Endodermal cell (in vitro differentiated cells): ENCODE measurements around the gene YKT6. TPM values are rescaled to one million over a fixed set of nuclear protein-coding genes. Genes with fewer than 3 reads are reported as not detected.

ENCODE experiments used
- DNase-seq: peaks from one replicate; pipeline ENCODE4 v3.0.0-alpha.2; 2017
- H3K27ac ChIP-seq: 2 replicates; pipeline ENCODE4 v1.5.1; 2013; ENCODE audit warnings: mild to moderate bottlenecking, low read depth, low read length, moderate library complexity
- H3K27me3 ChIP-seq: 2 replicates; pipeline ENCODE4 v1.6.1; 2013; ENCODE audit warnings: mild to moderate bottlenecking, low read length, moderate library complexity; ENCODE audit not compliant: insufficient read depth, control insufficient read depth, poor library complexity, severe bottlenecking
- H3K36me3 ChIP-seq: 2 replicates; pipeline ENCODE4 v1.7.0; 2013; ENCODE audit warnings: mild to moderate bottlenecking, low read length, moderate library complexity; ENCODE audit not compliant: control insufficient read depth, insufficient read depth
- H3K4me1 ChIP-seq: one replicate; pipeline ENCODE4 v1.7.0; 2013; ENCODE audit warnings: low read length; ENCODE audit not compliant: control insufficient read depth, insufficient read depth
- H3K4me3 ChIP-seq: 2 replicates; pipeline ENCODE4 v1.5.1; 2013; ENCODE audit warnings: mild to moderate bottlenecking, low read length, moderate library complexity
- H3K9ac ChIP-seq: 2 replicates; pipeline ENCODE4 v1.6.1; 2013; ENCODE audit warnings: mild to moderate bottlenecking, low read length, moderate library complexity; ENCODE audit not compliant: poor library complexity, severe bottlenecking; ENCODE audit errors: extremely low read depth
- H3K9me3 ChIP-seq: 2 replicates; pipeline ENCODE4 v1.6.1; 2013; ENCODE audit warnings: mild to moderate bottlenecking, low read length, moderate library complexity; ENCODE audit not compliant: control insufficient read depth
- H3K27ac Mint-ChIP-seq: 2 replicates; pipeline ENCODE4 v1.8.0; 2020; ENCODE audit warnings: mixed read lengths
- H3K27me3 Mint-ChIP-seq: 2 replicates; pipeline ENCODE4 v1.8.0; 2021; ENCODE audit warnings: mild to moderate bottlenecking, mixed read lengths; ENCODE audit not compliant: insufficient read depth
- H3K36me3 Mint-ChIP-seq: 2 replicates; pipeline ENCODE4 v1.8.0; 2020; ENCODE audit warnings: low read depth, mixed read lengths
- H3K4me1 Mint-ChIP-seq: 2 replicates; pipeline ENCODE4 v1.8.0; 2020; ENCODE audit warnings: mixed read lengths
- H3K4me3 Mint-ChIP-seq: 2 replicates; pipeline ENCODE4 v1.8.0; 2020; ENCODE audit warnings: mild to moderate bottlenecking, moderate library complexity, mixed read lengths
- H3K9me3 Mint-ChIP-seq: 2 replicates; pipeline ENCODE4 v1.8.0; 2020; ENCODE audit warnings: mild to moderate bottlenecking, mixed read lengths
- WGBS, 2 experiments: methylation state at CpG; one replicate each; pipeline versions ENCODE4 v1.1.5 to v1.1.7; 2013; ENCODE audit warnings: missing lambda C conversion rate in 2 of 2, mixed read lengths in 1 of 2; ENCODE audit not compliant: insufficient coverage in 1 of 2, insufficient read length in 1 of 2; 5-methylcytosine and 5-hydroxymethylcytosine counted together
- long read RNA-seq, 4 experiments: library from polyadenylated mRNA in 2 of 4; library from RNA in 1 of 4; library from capped mRNA in 1 of 4; stranded (forward) in 3 of 4; unstranded in 1 of 4; transcript quantifications; one replicate each; pipeline ENCODE4 v2.0.0, GENCODE V29; 2020 to 2021; ENCODE audit warnings: inconsistent platforms in 1 of 4
- polyA plus RNA-seq, 2 experiments: library from polyadenylated mRNA; stranded (reverse); fragments of 50-300 nt; gene quantifications; one replicate each; pipeline ENCODE4 v1.2.3, GENCODE V29; 2013
- total RNA-seq, 2 donors: library from RNA; stranded (reverse); fragmentation: NEBNext Ultra II Directional in 1 of 2; extraction: Animal tissue kit (Norgen Biotek cat#: 25700) in 1 of 2; gene quantifications; 2 replicates in 1 of 2; 3 replicates in 1 of 2; pipeline ENCODE4 v1.2.1, GENCODE V29; 2021
- TF ChIP-seq, protein P1 (sequence below): fragments of 200-600 bp; sonication (generic); conservative IDR thresholded peaks from 2 replicates; pipeline ENCODE4 v1.5.0; 2021; ENCODE audit warnings: antibody characterized with exemption, mild to moderate bottlenecking

YKT6 gene
- 100 to 1,000 TPM in 1 of 2 donors, 10 to 100 TPM in 1; 96.2 to 101 TPM for total RNA-seq
- 93.6 TPM for polyA plus RNA-seq (2013, experiment 1 of 2)
- 85.7 TPM for polyA plus RNA-seq (2013, experiment 2 of 2)
- long read RNA-seq, experiment 1, transcript YKT6-201 (7 exons, 2,696 nt), result major isoform, 18 of 44 reads
- long read RNA-seq, experiment 1, partial matches to known transcripts, result 21 of 44 reads
- long read RNA-seq, experiment 1, other reads (novel, unspliced or antisense), result 4 of 44 reads
- long read RNA-seq, experiment 2, transcript YKT6-201 (7 exons, 2,696 nt), result major isoform, 97 of 120 reads
- long read RNA-seq, experiment 2, partial matches to known transcripts, result 3 of 120 reads
- long read RNA-seq, experiment 2, other reads (novel, unspliced or antisense), result 14 of 120 reads
- long read RNA-seq, experiment 3, transcript YKT6-204 (8 exons, 1,085 nt), result minor isoform, 8 of 78 reads
- long read RNA-seq, experiment 3, transcript YKT6-201 (7 exons, 2,696 nt), result major isoform, 53 of 78 reads
- long read RNA-seq, experiment 3, partial matches to known transcripts, result 3 of 78 reads
- long read RNA-seq, experiment 3, other reads (novel, unspliced or antisense), result 12 of 78 reads
- long read RNA-seq, experiment 4, transcript YKT6-201 (7 exons, 2,696 nt), result major isoform, 6 of 98 reads
- long read RNA-seq, experiment 4, partial matches to known transcripts, result 92 of 98 reads
- long read RNA-seq, experiment 4, other reads (novel, unspliced or antisense), result 0 of 98 reads

DNA sequence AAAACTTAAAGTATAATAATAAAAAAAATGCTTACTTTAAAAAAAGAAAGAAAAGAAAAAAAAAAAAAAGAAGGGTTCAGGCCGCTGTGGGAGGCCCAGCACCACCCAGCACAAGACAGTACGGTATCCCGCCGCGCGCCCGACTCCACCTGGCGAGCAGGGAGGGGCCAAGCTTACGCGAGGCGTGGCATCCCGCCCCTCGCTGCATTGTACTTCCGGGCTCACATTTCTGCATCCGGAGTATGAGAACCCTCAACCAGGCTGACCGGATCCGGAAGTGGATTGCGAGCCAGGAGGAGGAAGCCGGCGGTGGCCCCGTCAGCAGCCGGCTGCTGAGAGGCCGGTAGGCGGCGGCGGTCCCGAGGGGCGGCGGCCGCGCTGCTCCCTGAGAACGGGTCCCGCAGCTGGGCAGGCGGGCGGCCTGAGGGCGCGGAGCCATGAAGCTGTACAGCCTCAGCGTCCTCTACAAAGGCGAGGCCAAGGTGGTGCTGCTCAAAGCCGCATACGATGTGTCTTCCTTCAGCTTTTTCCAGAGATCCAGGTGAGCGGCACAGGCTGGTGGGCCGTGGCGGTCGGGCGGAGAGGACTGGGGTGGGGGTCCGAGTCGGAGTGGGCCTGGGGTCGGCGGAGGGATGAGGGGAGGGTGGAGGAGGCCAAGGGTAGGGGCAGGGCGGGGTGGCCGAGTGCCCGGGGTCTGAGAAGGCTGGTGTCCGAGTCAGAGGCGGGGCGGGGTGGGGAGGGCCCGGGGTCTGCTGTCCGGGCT, at the start of gene YKT6:
Gene YKT6 (plus strand): TSS at position 280 of the 763 bp plus-strand sequence. CDS start 158 bp downstream, at position 438.
- Mint-ChIP-seq H3K4me1 (peaks cover 13% of the 10 kb centered on the region), H3K27ac (peak within 1 kb of the TSS; percentile 89), H3K9me3 (no peaks in the 10 kb centered on the region), H3K27me3 (peaks cover 20% of the 10 kb centered on the region), H3K4me3 (peak within 1 kb of the TSS; percentile 89), H3K36me3 (peaks cover 14% of the 10 kb centered on the region)
- 0 to 2% methylated on average over 20 to 58 of the region's 58 CpGs for WGBS, 2 experiments
- Histone ChIP-seq H3K4me3 (peak within 1 kb of the TSS; percentile 98), H3K9me3 (no peaks in the 10 kb centered on the region), H3K27me3 (peaks cover 14% of the 10 kb centered on the region), H3K36me3 (peaks cover 25% of the 10 kb centered on the region), H3K9ac (peak within 1 kb of the TSS; percentile 61), H3K27ac (peak within 1 kb of the TSS; percentile 80), H3K4me1 (no peaks in the 10 kb centered on the region)
- peak; percentile 96 for DNase-seq
- TF ChIP-seq, protein P1, sequence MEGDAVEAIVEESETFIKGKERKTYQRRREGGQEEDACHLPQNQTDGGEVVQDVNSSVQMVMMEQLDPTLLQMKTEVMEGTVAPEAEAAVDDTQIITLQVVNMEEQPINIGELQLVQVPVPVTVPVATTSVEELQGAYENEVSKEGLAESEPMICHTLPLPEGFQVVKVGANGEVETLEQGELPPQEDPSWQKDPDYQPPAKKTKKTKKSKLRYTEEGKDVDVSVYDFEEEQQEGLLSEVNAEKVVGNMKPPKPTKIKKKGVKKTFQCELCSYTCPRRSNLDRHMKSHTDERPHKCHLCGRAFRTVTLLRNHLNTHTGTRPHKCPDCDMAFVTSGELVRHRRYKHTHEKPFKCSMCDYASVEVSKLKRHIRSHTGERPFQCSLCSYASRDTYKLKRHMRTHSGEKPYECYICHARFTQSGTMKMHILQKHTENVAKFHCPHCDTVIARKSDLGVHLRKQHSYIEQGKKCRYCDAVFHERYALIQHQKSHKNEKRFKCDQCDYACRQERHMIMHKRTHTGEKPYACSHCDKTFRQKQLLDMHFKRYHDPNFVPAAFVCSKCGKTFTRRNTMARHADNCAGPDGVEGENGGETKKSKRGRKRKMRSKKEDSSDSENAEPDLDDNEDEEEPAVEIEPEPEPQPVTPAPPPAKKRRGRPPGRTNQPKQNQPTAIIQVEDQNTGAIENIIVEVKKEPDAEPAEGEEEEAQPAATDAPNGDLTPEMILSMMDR, result peak; percentile 76

DNA sequence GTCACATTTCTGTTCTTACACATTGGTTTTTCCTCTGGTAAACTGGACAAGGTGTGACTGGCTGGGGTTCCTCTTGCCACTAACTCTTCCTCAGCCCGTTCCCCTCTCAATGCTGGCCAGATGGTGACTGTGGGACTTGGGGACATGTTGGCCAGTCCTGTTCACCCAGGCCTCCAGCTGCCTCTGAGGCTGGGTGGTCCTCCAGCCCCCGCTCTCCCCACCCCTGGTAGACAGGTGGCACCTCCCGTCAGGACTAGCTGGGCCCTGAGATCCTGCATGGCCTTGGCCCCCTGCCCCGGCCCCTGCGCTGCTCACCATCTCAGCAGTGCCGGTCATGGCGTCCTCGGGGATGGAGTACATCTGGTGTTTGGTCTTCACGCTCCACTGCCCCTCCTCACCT, 48.8 kb upstream of the YKT6 start:
- TF ChIP-seq, protein P1, result no peak
- Histone ChIP-seq H3K9me3 (no peaks in the 10 kb centered on the region), H3K4me1 (peaks cover 7% of the 10 kb centered on the region), H3K27me3 (no peaks in the 10 kb centered on the region), H3K4me3 (no peak overlapping the region), H3K27ac (no peak overlapping the region), H3K9ac (no peak overlapping the region), H3K36me3 (no peaks in the 10 kb centered on the region)
- H3K4me1 Mint-ChIP-seq, result peaks cover 11% of the 10 kb centered on the region
- no peak overlapping the region for H3K4me3 Mint-ChIP-seq
- DNase-seq, result peak; percentile 32
- peaks cover 1% of the 10 kb centered on the region for H3K27me3 Mint-ChIP-seq
- WGBS, 2 experiments, result 92 to 95% methylated on average over 2 to 9 of the region's 9 CpGs
- H3K36me3 Mint-ChIP-seq, result no peaks in the 10 kb centered on the region
- no peak overlapping the region for H3K27ac Mint-ChIP-seq
- H3K9me3 Mint-ChIP-seq, result no peaks in the 10 kb centered on the region
